Activated CD4-positive, alpha-beta T cell treated with anti-CD3 and anti-CD28 coated beads, Interleukin-2, amount 50 U/mL, for 24 hours (primary cell): ENCODE data around the gene NPB.

Source experiments
- DNase-seq, 2 donors: peaks; one replicate each; pipeline ENCODE4 v3.0.0-alpha.2; 2020; ENCODE audit warnings: low read depth in 1 of 2, low spot score in 1 of 2

Gene NPB

GRCh38 chr17:81902023-81902652, at the start of gene NPB:
TSS of gene NPB (plus strand) at chr17:81902238. CDS start at chr17:81902278, 40 bp downstream.
- no peak for DNase-seq

GRCh38 chr17:81854974-81855774, 46.9 kb upstream of the NPB start:
- no peak for DNase-seq

GRCh38 chr17:81858170-81858966, 43.7 kb upstream of the NPB start:
- no peak for DNase-seq

- DNase-seq: no peak
Observed at GRCh38 chr17:81858967-81859905, 42.8 kb upstream of the NPB start.

- peak in 1 of 2 donors; percentile 87 for DNase-seq
Observed at GRCh38 chr17:81859906-81860755, 41.9 kb upstream of the NPB start, which contains the start of gene P4HB. TSS of gene P4HB (minus strand) at chr17:81860535. CDS start at chr17:81860471, 64 bp downstream.

GRCh38 chr17:81860756-81861568, 41.1 kb upstream of the NPB start:
- peak; percentile 98 to 99 for DNase-seq

GRCh38 chr17:81863123-81863675, 38.8 kb upstream of the NPB start:
- no peak for DNase-seq

GRCh38 chr17:81863833-81864768, 37.9 kb upstream of the NPB start:
- no peak for DNase-seq

- DNase-seq: no peak
Observed at GRCh38 chr17:81865358-81865732, 36.7 kb upstream of the NPB start.

- DNase-seq: no peak
Observed at GRCh38 chr17:81865733-81866439, 36.2 kb upstream of the NPB start.

- DNase-seq: peak in 1 of 2 donors; percentile 11
Observed at GRCh38 chr17:81866440-81867169, 35.4 kb upstream of the NPB start.

GRCh38 chr17:81867170-81867990, 34.7 kb upstream of the NPB start:
- peak in 1 of 2 donors; percentile 15 for DNase-seq

GRCh38 chr17:81867991-81868673, 33.9 kb upstream of the NPB start:
- no peak for DNase-seq

- no peak for DNase-seq
Observed at GRCh38 chr17:81868674-81869220, 33.3 kb upstream of the NPB start.
